Subcutaneous abdominal adipose tissue (tissue), 5 donors: Measurements from ENCODE around the gene PLCB4.

ENCODE experiments used
- H3K27ac ChIP-seq: one replicate; pipeline ENCODE4 v1.7.0; 2013; ENCODE audit warnings: low read depth, mild to moderate bottlenecking, inconsistent platforms, low read length, moderate library complexity
- H3K27me3 ChIP-seq, 5 donors: one replicate each; pipeline ENCODE4 v1.7.0; 2013; ENCODE audit warnings: low read length in 5 of 5, inconsistent platforms in 1 of 5; ENCODE audit not compliant: control insufficient read depth in 5 of 5, insufficient read depth in 4 of 5
- H3K36me3 ChIP-seq, 5 donors: one replicate each; pipeline ENCODE4 v1.7.0; 2013; ENCODE audit warnings: low read length in 5 of 5; ENCODE audit not compliant: control insufficient read depth in 5 of 5, insufficient read depth in 5 of 5
- H3K4me1 ChIP-seq, 5 donors: one replicate each; pipeline ENCODE4 v1.7.0; 2013; ENCODE audit warnings: low read length in 5 of 5, mild to moderate bottlenecking in 3 of 5, moderate library complexity in 1 of 5; ENCODE audit not compliant: control insufficient read depth in 5 of 5, insufficient read depth in 5 of 5
- H3K4me3 ChIP-seq, 5 donors: one replicate each; pipeline ENCODE4 v1.7.0; 2013; ENCODE audit warnings: low read length in 5 of 5, low read depth in 1 of 5
- H3K9ac ChIP-seq, 5 donors: one replicate each; pipeline ENCODE4 v1.7.0; 2013; ENCODE audit warnings: low read length in 5 of 5, mild to moderate bottlenecking in 4 of 5, moderate library complexity in 3 of 5
- H3K9me3 ChIP-seq, 5 donors: one replicate each; pipeline ENCODE4 v1.7.0; 2013; ENCODE audit warnings: low read length in 5 of 5; ENCODE audit not compliant: control insufficient read depth in 5 of 5
- donor health status: healthy.
- donor health status: healthy.
- donor health status: healthy.
- donor health status: healthy.
- donor health status: healthy.

PLCB4 gene

GRCh38 chr20:9053108-9053507 is 15.8 kb upstream of the PLCB4 start:
- Histone ChIP-seq H3K4me1 (peaks cover 0 to 2% (median 0%) of the 10 kb centered on the region in 5 donors), H3K27me3 (no peaks in the 10 kb centered on the region), H3K4me3 (no peak overlapping the region), H3K9me3 (peaks cover 0 to 9% (median 5%) of the 10 kb centered on the region in 5 donors), H3K36me3 (no peaks in the 10 kb centered on the region), H3K9ac (no peak overlapping the region), H3K27ac (no peak overlapping the region)

- peaks cover 0 to 2% (median 0%) of the 10 kb centered on the region in 5 donors for H3K4me1 ChIP-seq
- H3K9me3 ChIP-seq: peaks cover 0 to 3% (median 0%) of the 10 kb centered on the region in 5 donors
- no peak overlapping the region for H3K9ac ChIP-seq
- H3K27ac ChIP-seq: no peak overlapping the region
- H3K36me3 ChIP-seq: no peaks in the 10 kb centered on the region
- H3K27me3 ChIP-seq: no peaks in the 10 kb centered on the region
- H3K4me3 ChIP-seq: no peak overlapping the region
Observed at GRCh38 chr20:9054176-9054575, 14.7 kb upstream of the PLCB4 start.

GRCh38 chr20:9059931-9060330 is 9.0 kb upstream of the PLCB4 start:
- H3K9me3 ChIP-seq: no peaks in the 10 kb centered on the region
- H3K4me1 ChIP-seq: peaks cover 0 to 2% (median 0%) of the 10 kb centered on the region in 5 donors
- H3K4me3 ChIP-seq: no peak overlapping the region
- no peak overlapping the region for H3K9ac ChIP-seq
- H3K27me3 ChIP-seq: no peaks in the 10 kb centered on the region
- no peaks in the 10 kb centered on the region for H3K36me3 ChIP-seq
- H3K27ac ChIP-seq: no peak overlapping the region

GRCh38 chr20:9061434-9061833 is 7.5 kb upstream of the PLCB4 start:
- no peaks in the 10 kb centered on the region for H3K9me3 ChIP-seq
- no peaks in the 10 kb centered on the region for H3K27me3 ChIP-seq
- H3K9ac ChIP-seq: no peak overlapping the region
- H3K36me3 ChIP-seq: no peaks in the 10 kb centered on the region
- H3K4me3 ChIP-seq: no peak overlapping the region
- H3K27ac ChIP-seq: no peak overlapping the region
- no peaks in the 10 kb centered on the region for H3K4me1 ChIP-seq

- Histone ChIP-seq H3K27ac (no peak overlapping the region), H3K4me1 (no peaks in the 10 kb centered on the region), H3K9ac (no peak overlapping the region), H3K27me3 (peaks cover 0 to 2% (median 0%) of the 10 kb centered on the region in 5 donors), H3K36me3 (no peaks in the 10 kb centered on the region), H3K9me3 (no peaks in the 10 kb centered on the region), H3K4me3 (no peak overlapping the region)
Observed at GRCh38 chr20:9062066-9062465, 6.8 kb upstream of the PLCB4 start.

- no peaks in the 10 kb centered on the region for H3K9me3 ChIP-seq
- peaks cover 2 to 15% (median 13%) of the 10 kb centered on the region in 5 donors for H3K27me3 ChIP-seq
- no peak overlapping the region for H3K4me3 ChIP-seq
- no peak overlapping the region for H3K27ac ChIP-seq
- no peak overlapping the region for H3K9ac ChIP-seq
- H3K4me1 ChIP-seq: peaks cover 0 to 18% (median 18%) of the 10 kb centered on the region in 5 donors
- no peaks in the 10 kb centered on the region for H3K36me3 ChIP-seq
Observed at GRCh38 chr20:9066191-9066590, 2.7 kb upstream of the PLCB4 start.

GRCh38 chr20:9068233-9068801 is 570 bp upstream of the PLCB4 start:
- no peaks in the 10 kb centered on the region for H3K9me3 ChIP-seq
- H3K27ac ChIP-seq: peak overlapping the region; percentile 23
- peaks cover 2 to 15% (median 13%) of the 10 kb centered on the region in 5 donors for H3K27me3 ChIP-seq
- H3K4me3 ChIP-seq: peak overlapping the region; percentile 7 to 78 (median 76)
- peaks cover 0 to 21% (median 18%) of the 10 kb centered on the region in 5 donors for H3K4me1 ChIP-seq
- no peaks in the 10 kb centered on the region for H3K36me3 ChIP-seq
- peak overlapping the region in 2 of 5 donors; percentile 11 to 58 for H3K9ac ChIP-seq

- peaks cover 0 to 22% (median 18%) of the 10 kb centered on the region in 5 donors for H3K4me1 ChIP-seq
- H3K9ac ChIP-seq: no peak overlapping the region
- H3K36me3 ChIP-seq: no peaks in the 10 kb centered on the region
- no peak overlapping the region for H3K4me3 ChIP-seq
- no peak overlapping the region for H3K27ac ChIP-seq
- no peaks in the 10 kb centered on the region for H3K9me3 ChIP-seq
- H3K27me3 ChIP-seq: peaks cover 2 to 15% (median 13%) of the 10 kb centered on the region in 5 donors
Observed at GRCh38 chr20:9070304-9070703, 1.4 kb downstream of the PLCB4 start.

- no peak overlapping the region for H3K4me3 ChIP-seq
- no peak overlapping the region for H3K9ac ChIP-seq
- peaks cover 0 to 22% (median 18%) of the 10 kb centered on the region in 5 donors for H3K4me1 ChIP-seq
- peaks cover 2 to 15% (median 12%) of the 10 kb centered on the region in 5 donors for H3K27me3 ChIP-seq
- no peaks in the 10 kb centered on the region for H3K36me3 ChIP-seq
- H3K9me3 ChIP-seq: no peaks in the 10 kb centered on the region
- H3K27ac ChIP-seq: no peak overlapping the region
Observed at GRCh38 chr20:9071976-9072726, 3.3 kb downstream of the PLCB4 start.

GRCh38 chr20:9072861-9073500 is 4.1 kb downstream of the PLCB4 start:
- Histone ChIP-seq H3K27me3 (peaks cover 2 to 9% (median 8%) of the 10 kb centered on the region in 5 donors), H3K9ac (no peak overlapping the region), H3K9me3 (no peaks in the 10 kb centered on the region), H3K4me3 (no peak overlapping the region), H3K36me3 (no peaks in the 10 kb centered on the region), H3K27ac (no peak overlapping the region), H3K4me1 (peaks cover 0 to 15% (median 12%) of the 10 kb centered on the region in 5 donors)
